GM12873 (cell line): Measurements from ENCODE around the gene RNF207.

Experiments
- TF ChIP-seq, protein P1 (sequence below): IDR thresholded peaks from 2 replicates; pipeline ENCODE4 v1.5.1; 2012; ENCODE audit warnings: low read depth, mild to moderate bottlenecking, moderate library complexity, low read length, control low read depth; ENCODE audit not compliant: insufficient read depth; ENCODE audit errors: missing control alignments

Gene RNF207

DNA sequence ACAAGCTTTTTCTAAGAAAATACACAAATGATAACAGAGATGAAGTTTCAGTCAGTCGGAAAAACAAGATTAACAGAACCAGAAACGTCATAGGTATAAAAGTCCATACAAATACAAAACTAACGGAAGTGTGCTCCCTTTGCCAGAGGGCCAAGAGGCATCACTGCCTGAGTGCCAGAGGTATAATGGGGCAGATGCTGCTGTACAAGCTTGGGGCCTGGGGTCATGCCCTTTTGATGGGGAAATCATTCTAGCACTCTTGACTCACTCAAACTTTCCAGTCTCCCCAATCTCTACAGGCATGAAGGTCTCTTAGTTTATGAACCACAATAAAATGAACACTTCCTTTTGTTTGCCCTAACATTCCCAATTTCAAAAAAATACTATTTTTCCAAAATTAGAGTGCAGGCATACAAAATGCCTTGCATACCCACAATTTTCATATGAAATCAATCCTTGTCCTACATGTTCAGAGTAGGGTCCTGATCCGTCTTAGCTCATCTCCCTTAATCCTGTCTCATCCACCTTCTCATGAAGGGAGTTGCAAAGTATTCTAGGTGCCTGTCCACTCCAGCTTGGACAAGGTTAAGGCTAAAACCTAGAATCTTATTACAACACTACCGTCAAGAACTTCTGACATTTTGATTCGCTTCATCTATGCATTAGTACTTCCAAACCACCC, 8.0 kb upstream of the RNF207 start:
- TF ChIP-seq, protein P1, sequence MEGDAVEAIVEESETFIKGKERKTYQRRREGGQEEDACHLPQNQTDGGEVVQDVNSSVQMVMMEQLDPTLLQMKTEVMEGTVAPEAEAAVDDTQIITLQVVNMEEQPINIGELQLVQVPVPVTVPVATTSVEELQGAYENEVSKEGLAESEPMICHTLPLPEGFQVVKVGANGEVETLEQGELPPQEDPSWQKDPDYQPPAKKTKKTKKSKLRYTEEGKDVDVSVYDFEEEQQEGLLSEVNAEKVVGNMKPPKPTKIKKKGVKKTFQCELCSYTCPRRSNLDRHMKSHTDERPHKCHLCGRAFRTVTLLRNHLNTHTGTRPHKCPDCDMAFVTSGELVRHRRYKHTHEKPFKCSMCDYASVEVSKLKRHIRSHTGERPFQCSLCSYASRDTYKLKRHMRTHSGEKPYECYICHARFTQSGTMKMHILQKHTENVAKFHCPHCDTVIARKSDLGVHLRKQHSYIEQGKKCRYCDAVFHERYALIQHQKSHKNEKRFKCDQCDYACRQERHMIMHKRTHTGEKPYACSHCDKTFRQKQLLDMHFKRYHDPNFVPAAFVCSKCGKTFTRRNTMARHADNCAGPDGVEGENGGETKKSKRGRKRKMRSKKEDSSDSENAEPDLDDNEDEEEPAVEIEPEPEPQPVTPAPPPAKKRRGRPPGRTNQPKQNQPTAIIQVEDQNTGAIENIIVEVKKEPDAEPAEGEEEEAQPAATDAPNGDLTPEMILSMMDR: no peak

DNA sequence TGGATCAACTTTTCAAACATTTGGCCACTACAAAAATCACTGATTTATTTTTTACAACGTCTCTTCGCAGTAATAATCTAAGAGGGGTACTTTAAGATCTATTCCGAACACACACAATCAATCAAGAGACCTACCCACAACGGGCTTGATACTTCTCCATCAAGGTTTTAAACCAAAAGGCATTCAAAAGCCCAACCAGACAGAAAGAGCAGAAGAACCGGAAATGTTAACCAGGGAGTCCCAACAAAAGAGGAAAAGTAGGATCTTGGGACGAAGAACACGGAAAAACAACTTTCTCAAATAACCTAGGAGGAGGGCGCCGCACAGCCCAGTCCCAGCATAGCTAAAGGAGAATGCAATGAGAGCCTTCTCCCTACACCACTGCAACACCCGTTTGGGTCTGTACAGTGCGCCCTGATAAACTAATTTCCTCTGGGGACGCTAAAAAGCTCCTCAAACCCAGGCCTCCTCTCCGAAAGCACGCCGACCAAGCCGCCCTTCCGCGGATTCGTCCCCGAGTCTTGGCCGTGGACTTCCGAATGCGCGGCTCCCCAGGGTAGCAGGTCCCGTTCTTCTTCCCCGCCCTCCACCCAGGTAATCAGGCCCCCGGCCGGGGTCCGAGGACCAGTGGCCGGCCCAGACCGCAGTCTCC, 7.1 kb upstream of the RNF207 start:
- TF ChIP-seq, protein P1: no peak

DNA sequence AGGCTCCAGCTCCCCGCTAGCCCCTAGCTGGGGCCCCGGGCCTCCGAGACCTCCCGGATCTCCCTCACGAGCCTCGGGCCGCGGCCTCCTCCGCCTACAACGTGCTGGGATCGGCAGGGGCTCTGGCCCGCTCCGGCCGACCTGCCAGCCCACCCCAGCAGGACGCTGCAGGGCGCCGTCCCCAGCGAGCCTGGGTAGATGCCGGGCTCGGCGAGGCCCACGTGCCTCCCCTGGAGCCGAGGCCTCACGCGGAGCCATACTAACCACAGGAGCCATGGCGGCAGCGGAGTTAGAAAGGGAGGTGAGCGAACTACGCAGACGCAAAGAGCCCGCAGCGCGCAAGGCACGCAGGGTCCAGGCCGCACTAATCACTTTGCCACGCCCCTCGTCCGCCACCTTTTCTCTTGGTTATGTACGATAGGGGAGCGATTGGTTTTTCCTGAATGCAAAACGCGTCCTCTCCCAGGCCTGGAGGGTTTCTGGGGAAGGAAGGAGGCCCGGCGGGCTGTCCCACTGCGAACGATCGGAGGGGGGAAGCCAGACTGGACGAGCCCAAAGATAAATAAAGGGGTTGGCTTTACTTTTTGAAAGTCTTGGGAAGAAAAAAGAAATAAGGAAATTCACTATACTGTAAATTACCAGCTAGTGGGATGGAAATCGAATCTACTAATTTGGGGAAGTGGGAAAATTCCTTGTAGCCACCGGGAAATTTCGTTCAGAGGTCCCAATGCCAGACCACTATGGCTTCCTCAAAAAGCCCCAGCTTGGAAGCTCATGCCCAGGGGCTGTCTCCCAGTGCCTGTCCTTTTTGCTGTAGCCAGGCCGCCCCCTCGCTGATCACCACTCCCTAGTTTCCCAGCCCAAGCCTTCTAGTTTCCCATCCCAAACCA, 6.4 kb upstream of the RNF207 start, which contains the start of gene RPL22:
Gene RPL22, minus strand, starts transcription at position 298 of the 890 bp plus-strand sequence. Its CDS starts 22 bp downstream, at position 276.
- TF ChIP-seq, protein P1: no peak

DNA sequence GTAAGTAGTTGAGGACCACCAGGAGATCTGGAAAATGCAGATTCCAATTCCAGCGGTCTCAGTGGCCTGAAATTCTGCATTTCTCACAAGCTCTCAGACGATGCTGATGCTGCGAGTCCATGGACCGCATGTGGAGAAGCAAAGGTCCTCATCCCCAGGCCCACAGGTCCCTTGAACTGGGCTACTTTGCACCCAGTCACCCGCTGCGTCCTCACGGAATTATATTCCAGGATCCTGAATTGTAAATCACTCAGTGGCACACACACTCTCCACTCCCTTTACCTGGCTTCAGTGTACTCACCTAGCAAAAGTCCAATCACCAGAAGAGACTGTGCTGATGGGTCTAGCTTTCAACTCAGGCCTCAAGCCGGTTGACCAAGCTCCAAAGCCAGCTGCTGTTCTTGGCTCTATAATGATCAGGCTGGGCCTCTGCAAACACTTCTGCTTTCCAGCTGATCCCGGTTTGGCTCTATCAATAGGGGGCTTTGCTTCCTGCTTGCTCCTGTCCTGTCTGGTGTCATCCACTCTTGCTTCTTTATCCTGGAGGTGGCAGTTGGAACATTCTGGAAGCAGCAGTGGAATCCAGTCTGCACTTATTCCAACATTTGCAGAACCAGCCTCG, 5.6 kb upstream of the RNF207 start:
- TF ChIP-seq, protein P1: no peak

DNA sequence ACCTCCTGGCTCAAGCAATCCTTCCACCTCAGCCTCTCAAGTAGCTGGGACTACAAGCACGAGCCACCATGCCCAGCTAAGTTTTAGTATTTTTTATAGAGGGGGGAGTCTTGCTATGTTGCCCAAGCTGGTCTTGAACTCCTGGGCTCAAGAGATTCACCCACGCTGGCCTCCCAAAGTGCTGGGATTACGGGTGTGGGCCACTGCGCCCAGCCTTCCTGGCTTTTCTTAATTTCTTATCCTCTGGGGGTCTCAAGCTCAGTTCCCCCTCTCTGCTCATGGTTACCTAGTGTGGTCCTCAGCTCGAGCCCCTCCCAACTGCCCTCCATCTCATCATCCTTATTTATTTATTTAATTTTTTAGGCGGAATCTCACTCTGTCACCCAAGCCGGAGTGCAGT, 3.7 kb upstream of the RNF207 start:
- TF ChIP-seq, protein P1: no peak

DNA sequence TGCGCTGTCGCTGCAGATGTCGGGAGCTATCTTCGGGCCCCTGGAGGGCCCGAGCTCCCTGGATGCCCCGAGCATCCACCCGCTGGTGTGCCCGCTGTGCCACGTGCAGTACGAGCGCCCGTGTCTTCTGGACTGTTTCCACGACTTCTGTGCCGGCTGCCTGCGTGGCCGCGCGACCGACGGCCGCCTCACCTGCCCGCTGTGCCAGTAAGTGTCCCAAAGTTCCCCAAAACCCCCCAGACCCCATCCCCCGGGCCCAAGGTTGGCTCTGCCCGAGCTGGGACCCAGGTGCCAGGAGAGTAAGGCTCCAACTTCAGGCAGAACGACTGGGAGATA, 569 bp downstream of the RNF207 start:
- TF ChIP-seq, protein P1: no peak
